KBM-7 (cell line): ENCODE measurements around the gene LCE1F.

Experiments
- DNase-seq: peaks from one replicate; pipeline ENCODE4 v3.0.0-alpha.2; 2015
- in situ Hi-C: fragments of 300-500 bp; cut with MboI; formaldehyde crosslinking; loops from 2 replicates; pipeline ENCODE4 v1.14.3; 2020; ENCODE audit warnings: low sequenced_read_pairs, low pct_unique_long_range_greater_than_20kb, mixed read lengths

Gene LCE1F, protein sequence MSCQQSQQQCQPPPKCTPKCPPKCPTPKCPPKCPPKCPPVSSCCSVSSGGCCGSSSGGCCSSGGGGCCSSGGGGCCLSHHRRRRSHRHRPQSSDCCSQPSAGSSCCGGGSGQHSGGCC

GRCh38 chr1:152774875-152775274 lies at the start of gene LCE1F:
TSS of gene LCE1F (plus strand) at chr1:152775140. CDS start at chr1:152776372, 1,232 bp downstream.
- in situ Hi-C loops, result no loop called here
- DNase-seq, result no peak

GRCh38 chr1:152725261-152725660 lies 49.7 kb upstream of the LCE1F start:
- no peak for DNase-seq
- in situ Hi-C loops, result no loop called here

DNA sequence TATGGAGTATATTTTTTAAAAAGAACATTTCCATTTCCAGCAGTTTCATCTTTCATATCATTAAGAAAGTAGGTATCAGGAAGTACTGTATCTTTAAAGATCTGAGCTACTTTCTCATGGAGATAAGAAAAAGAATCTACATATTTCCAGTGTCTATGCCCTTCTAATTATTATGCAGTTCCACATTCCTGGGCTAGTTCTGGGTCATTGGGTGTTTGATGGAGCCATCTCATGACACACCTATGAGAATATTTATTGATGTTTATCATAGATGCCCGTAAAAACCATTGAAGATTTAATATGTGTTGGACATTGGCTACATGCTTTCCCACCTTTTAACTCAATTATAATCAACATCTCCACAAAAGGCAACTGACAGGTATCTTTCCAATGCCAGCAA lies 46.0 kb upstream of the LCE1F start:
- in situ Hi-C loops, result no loop called here
- no peak for DNase-seq

DNA sequence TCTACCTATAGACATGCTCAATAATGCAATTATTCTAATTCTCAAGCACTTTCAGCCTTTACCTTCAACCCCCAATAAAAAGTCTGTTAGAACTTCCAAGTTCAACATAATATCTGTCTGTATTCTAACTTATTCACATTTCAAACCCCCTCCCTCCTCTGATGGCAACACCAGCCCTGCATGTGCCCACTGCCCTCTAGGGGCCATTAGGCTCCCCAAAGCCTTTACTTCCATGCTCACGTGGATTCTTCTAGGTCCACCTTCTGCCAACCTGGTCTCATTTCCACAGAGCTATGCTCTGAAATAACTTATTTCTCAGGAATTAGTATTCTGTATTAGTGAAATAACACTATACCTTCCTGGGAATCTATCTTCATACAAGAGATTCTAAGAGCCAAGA lies 39.3 kb upstream of the LCE1F start:
- DNase-seq, result no peak

DNA sequence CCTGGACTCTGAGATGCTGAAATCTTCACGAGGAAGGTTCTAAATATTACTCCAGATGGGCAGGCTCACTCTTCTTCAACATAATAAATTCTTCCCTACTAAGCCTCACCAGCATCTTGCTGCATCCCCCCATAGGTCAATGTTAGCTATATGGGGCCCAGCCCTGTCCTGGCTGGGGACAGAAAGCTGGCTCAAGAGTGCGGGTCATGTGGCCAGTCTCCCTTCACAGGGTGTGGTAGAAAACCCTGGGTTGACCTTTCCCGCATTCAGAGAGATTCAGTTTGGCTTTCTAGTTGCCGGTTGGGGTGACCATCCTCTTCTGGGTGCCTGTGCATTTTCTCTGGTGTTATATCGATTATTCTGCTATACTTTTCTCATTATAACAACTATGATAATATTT lies 36.9 kb upstream of the LCE1F start:
- in situ Hi-C loops, result no loop called here

More for the DNA sequence above, 39.3 kb upstream of the LCE1F start:
- in situ Hi-C loops, result no loop called here

GRCh38 chr1:152739841-152740240 lies 35.1 kb upstream of the LCE1F start:
- in situ Hi-C loops, result no loop called here

More for the DNA sequence above, 36.9 kb upstream of the LCE1F start:
- no peak for DNase-seq

GRCh38 chr1:152741656-152742055 lies 33.3 kb upstream of the LCE1F start:
- in situ Hi-C loops, result no loop called here
- no peak for DNase-seq

More at GRCh38 chr1:152739841-152740240, 35.1 kb upstream of the LCE1F start:
- no peak for DNase-seq

GRCh38 chr1:152743371-152744145 lies 31.4 kb upstream of the LCE1F start:
- in situ Hi-C loops, result no loop called here
- DNase-seq, result no peak

- in situ Hi-C loops, result no loop called here
- DNase-seq, result no peak
Measured at GRCh38 chr1:152745289-152745704, 29.6 kb upstream of the LCE1F start.

DNA sequence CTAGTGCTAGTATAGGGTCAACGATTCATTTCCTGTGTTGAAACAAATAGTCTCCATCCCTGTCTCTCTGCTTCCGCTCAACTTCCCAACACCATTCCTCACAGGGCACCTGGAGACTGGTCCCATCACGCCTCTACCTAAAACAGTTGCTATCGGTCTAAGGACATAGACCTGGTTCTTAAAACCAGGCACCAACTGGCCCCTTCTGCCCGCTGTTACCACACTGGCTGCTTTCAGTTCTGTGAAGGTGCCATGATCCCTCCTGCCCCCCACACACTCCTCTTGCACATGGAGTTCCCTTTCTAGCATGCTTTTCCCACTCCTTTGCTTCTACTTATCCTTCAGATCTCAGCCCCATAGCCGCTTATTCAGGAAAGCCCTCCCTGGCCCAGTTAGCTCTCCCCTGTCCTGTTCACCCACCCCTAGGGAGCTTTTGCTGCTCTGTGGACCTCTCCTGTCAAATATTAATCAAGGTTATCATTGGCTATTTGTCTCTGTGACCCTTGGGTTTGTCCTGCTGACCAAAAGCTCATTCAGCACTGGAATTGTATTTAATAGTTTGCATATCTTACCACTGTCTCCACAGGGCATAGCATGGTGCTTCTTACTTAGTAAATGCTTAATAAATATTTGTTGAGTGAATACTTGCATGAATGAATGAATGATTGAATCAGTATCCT lies 29.0 kb upstream of the LCE1F start:
- in situ Hi-C loops, result no loop called here
- DNase-seq, result no peak

DNA sequence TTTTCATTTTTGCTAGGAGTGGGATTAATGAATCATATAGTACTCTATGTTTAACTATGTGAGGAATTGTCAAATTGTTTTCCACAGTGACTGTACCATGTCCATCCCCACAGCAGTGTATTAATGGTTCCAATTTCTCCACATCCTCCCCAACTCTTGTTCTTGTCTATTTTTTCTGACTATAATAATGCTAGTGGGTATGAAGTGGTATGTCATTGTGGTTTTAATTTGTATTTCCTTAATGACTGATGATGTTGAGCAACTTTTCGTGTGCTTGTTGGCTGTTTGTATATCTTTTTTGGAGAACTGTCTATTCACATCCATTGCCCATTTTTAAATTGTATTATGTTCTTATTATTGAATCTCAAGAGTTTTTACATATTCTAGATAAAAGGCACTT lies 27.1 kb upstream of the LCE1F start:
- in situ Hi-C loops, result no loop called here
- no peak for DNase-seq

DNA sequence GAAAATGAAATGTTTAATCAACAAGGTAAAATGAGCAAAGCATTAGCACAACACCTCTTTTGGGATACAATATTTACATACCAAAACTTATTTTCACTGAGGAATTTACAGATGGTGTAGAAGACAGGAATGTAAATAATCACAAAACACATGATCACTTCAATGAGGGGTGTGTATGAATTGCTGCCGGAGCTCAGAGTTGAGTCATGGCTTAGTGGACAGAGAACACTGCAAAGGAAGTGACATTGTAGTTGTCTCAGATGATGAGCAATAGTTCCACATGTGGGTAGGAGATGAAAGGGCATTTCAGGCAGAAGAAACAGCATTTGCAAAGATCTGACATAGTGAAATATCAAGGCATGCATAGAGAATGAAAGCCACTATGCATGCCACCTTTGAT lies 22.7 kb upstream of the LCE1F start:
- in situ Hi-C loops, result no loop called here

DNA sequence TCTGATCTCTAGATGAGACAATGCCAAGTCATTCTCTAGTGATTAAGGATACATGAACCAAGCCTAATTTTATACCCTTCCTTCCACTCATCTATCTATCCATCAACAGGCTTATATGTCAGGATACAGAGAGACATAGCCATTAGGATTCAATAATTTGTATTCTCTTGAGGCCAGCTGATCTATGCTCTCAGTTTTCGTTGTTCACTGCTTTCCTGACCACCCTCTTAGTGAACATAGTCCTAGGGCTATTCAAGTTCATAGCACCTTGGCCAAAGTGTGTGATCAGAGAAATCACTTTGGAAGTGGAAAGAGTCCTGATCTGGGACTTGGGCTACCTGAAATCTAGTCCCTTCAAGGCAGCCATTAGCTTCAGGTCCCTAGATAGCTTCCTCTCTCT lies 21.4 kb upstream of the LCE1F start:
- in situ Hi-C loops, result no loop called here
- DNase-seq, result no peak

More for the DNA sequence above, 22.7 kb upstream of the LCE1F start:
- no peak for DNase-seq

DNA sequence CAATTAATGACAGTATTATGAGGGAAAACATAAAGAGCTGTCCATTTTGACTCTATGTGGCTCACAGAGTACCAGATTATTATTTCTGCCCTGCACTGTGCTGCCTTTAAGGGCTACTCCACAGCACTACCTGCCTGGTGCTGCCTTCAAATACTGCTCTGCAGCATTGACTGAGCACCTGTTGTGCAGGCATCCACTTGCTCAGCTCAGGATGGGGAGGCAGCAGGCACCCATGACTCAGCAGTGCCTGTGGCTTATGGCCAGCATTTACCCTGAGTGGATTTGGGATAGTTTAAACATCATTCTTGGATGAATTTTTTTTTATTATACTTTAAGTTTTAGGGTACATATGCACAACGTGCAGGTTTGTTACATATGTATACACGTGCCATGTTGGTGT lies 18.1 kb upstream of the LCE1F start:
- in situ Hi-C loops, result no loop called here
- no peak for DNase-seq

- in situ Hi-C loops, result no loop called here
- DNase-seq, result no peak
Measured at GRCh38 chr1:152757747-152758146, 17.2 kb upstream of the LCE1F start, which contains the start of gene KPRP. TSS of gene KPRP (plus strand) at chr1:152758025. CDS start at chr1:152759589, 1,564 bp downstream.

GRCh38 chr1:152758636-152759035 lies 16.3 kb upstream of the LCE1F start:
- in situ Hi-C loops, result no loop called here
- no peak for DNase-seq

DNA sequence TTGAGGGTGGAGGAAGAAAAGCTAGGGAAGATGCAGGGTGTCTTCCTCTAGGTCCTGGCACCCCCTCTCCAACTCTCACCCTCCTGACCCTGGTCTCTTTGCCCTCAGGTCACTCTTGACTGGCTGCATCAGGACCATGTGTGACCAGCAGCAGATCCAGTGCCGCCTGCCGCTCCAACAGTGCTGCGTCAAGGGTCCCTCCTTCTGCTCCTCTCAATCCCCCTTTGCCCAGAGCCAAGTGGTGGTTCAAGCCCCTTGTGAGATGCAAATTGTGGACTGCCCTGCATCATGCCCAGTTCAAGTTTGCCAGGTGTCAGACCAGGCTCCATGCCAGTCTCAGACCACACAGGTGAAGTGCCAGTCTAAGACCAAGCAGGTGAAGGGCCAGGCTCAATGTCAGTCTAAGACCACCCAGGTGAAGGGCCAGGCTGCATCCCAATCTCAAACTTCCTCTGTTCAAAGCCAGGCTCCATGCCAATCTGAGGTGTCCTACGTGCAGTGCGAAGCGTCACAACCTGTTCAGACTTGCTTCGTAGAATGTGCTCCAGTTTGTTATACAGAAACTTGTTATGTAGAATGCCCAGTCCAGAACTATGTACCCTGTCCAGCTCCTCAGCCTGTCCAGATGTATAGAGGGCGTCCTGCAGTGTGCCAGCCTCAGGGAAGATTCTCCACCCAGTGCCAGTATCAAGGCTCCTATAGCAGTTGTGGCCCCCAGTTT lies 15.3 kb upstream of the LCE1F start:
- in situ Hi-C loops, result no loop called here
- no peak for DNase-seq

- in situ Hi-C loops, result no loop called here
- no peak for DNase-seq
Measured at GRCh38 chr1:152760551-152761190, 14.3 kb upstream of the LCE1F start.

DNA sequence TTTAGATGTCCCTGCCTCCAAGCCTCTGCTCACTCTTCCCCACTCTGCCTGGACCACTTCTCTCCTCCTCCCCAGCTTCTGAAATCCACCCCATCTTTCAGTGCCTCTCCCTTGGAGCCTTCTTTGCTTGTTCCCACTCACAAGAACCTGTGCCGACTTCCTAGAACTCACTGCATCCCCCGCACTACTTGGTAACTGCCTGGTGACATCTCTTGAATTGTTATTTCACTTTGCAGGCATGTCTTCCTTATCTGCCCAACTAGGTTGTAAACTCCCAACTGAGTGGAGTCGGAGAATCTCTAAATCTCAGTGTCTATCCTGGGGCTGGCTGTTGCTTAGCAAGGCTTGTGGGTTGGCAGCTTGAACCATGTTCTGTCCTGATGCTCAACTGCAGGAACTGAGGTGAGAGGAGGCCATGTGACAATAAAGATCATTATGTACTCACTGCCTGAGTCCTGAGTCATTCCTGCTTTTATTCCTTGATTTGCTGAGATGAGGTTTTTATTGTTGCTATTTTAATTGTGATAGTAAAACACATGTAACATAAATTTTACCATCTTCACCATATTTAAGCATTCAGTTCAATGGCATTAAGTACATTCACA lies 13.2 kb upstream of the LCE1F start:
- no peak for DNase-seq
- in situ Hi-C loops, result no loop called here
